ENCODE results near the gene LPCAT3.

The LPCAT3 gene

DNA sequence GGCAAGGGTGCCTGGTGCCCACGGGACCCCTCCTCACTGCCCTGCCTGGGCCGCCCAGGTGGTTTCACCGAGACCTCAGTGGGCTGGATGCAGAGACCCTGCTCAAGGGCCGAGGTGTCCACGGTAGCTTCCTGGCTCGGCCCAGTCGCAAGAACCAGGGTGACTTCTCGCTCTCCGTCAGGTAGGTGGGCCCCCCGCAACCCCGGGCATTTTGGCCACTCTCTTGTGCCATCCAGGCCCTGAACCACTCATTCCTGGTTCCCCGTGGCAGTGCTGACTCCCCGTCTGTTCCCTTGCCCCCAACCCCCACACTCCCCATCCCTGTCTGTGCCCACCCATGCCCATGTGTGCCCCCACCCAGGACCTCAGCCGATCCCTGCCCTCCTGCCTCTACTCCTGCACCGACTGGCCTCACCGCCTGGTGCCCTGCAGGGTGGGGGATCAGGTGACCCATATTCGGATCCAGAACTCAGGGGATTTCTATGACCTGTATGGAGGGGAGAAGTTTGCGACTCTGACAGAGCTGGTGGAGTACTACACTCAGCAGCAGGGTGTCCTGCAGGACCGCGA, 66.6 kb downstream of the LPCAT3 start:
- Histone ChIP-seq H3K9ac (ENCODE audit: low read depth, low read length) (no peak overlapping the region), H3K9me3 (ENCODE audit: control insufficient read depth, insufficient read depth, low read length) (no peaks in the 10 kb centered on the region), H3K36me3 (ENCODE audit: insufficient read depth, low read length) (no peaks in the 10 kb centered on the region), H3K4me1 (ENCODE audit: insufficient read depth, low read length) (peaks cover 32% of the 10 kb centered on the region)

DNA sequence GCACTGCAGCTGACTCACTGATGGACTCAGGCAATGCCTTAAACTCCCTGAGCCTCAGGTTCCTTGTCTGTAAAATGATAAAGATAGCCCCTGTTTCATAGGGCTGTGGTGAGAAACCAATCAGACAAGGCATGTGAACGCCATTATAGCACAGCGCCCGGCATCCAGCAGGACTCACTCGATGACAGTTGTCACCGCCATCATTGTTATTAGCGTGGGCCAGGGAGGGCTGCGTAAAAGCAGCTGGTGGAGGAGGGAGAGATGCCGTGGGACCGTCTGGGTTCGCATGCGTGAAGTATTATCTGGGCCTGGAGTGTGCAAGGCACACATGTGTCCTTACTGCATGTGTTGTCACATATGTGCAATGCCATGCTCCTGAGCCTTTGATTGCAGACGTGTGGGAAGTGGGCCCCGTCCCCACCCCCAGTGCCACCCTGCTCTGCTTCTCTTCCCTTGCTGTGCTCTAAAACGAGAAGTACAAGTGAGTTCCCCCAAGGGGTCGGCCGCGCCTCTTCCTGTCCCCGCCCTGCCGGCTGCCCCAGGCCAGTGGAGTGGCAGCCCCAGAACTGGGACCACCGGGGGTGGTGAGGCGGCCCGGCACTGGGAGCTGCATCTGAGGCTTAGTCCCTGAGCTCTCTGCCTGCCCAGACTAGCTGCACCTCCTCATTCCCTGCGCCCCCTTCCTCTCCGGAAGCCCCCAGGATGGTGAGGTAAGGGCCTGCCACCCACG, 67.3 kb downstream of the LPCAT3 start, which contains the start of gene PTPN6:
Gene PTPN6 (plus strand): TSS at position 546 of the 730 bp plus-strand sequence. CDS start 157 bp downstream, at position 703.
- Histone ChIP-seq H3K9ac (ENCODE audit: low read depth, low read length) (no peak within 1 kb of the TSS), H3K9me3 (ENCODE audit: control insufficient read depth, insufficient read depth, low read length) (no peaks in the 10 kb centered on the region), H3K4me1 (ENCODE audit: insufficient read depth, low read length) (peaks cover 32% of the 10 kb centered on the region), H3K36me3 (ENCODE audit: insufficient read depth, low read length) (no peaks in the 10 kb centered on the region)

DNA sequence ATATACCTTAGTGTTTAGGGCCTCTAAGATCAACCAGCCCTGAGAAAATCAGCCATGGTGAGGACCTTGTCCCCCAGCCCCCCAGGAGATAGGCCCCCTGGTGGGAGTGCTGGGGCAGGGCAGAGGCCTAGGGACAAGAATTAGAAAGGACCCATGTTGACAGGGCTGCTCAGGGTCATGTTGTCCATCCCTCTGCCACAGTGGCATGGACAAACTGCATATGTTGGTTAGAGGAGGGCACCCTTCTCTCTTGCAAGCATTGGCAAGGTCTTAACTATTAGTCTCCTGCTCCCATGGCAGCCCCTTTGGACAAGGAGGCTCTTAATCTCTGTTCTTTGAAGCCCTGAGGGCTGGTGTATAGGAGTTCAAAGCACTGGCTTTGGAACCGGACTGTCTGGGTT, 67.9 kb downstream of the LPCAT3 start:
- Histone ChIP-seq H3K36me3 (ENCODE audit: insufficient read depth, low read length) (no peaks in the 10 kb centered on the region), H3K9me3 (ENCODE audit: control insufficient read depth, insufficient read depth, low read length) (no peaks in the 10 kb centered on the region), H3K9ac (ENCODE audit: low read depth, low read length) (no peak overlapping the region), H3K4me1 (ENCODE audit: insufficient read depth, low read length) (peaks cover 36% of the 10 kb centered on the region)

DNA sequence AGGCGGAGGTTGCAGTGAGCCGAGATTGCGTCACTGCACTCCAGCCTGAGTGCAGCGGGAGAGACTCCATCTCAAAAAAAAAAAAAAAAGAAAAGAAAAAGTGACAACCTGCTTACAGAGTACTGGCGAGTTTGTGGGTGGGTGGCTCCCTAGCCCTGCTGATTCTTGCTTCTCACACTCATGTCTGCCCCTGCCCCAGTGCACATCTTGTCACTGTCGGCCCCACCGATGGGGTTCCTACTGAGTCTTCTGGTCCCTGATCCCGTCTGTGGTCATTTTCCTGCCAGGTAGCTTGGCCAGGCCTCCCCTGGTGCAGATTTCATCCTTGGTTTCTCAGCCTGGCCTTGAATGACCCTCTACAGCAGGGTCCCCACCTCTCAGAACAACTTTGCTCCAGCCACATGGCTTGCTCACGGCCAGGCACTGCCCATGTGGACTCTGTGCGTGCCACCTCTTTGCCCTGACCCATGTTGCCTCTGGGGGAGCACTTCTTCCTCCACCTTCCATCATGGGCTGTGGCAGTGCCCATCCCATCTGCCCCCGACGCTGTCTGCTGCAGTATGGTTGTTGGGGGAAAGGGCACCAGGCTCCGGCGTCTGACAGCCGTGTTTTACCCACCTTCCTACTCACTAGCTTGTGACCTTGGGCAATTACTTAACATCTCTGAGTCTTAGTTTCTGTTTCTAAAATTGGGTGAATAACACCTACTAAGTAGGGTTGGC, 69.2 kb downstream of the LPCAT3 start:
- Histone ChIP-seq H3K36me3 (ENCODE audit: insufficient read depth, low read length) (no peaks in the 10 kb centered on the region), H3K4me1 (ENCODE audit: insufficient read depth, low read length) (peaks cover 43% of the 10 kb centered on the region), H3K9ac (ENCODE audit: low read depth, low read length) (no peak overlapping the region), H3K9me3 (ENCODE audit: control insufficient read depth, insufficient read depth, low read length) (no peaks in the 10 kb centered on the region)

DNA sequence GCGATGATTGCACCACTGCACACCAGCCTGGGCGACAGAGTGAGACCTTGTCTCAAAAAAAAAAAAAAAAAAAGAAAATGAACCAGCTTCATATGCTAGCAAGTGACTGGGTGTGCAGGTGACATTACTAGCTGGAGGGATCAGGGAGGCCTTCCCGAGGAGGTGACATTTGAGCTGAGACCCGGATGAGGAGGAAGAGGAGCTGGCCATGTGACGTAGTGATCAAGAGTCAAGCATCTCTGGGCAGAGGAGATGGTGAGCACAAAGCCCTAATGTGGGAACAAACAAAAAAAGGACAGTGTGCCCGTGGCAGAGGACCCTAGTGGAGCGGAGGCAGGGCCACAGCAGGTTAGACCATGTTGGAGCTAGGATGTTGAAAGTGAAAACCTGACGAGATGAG, 70.7 kb downstream of the LPCAT3 start:
- Histone ChIP-seq H3K9ac (ENCODE audit: low read depth, low read length) (no peak overlapping the region), H3K4me1 (ENCODE audit: insufficient read depth, low read length) (peaks cover 33% of the 10 kb centered on the region), H3K9me3 (ENCODE audit: control insufficient read depth, insufficient read depth, low read length) (no peaks in the 10 kb centered on the region), H3K36me3 (ENCODE audit: insufficient read depth, low read length) (no peaks in the 10 kb centered on the region)

DNA sequence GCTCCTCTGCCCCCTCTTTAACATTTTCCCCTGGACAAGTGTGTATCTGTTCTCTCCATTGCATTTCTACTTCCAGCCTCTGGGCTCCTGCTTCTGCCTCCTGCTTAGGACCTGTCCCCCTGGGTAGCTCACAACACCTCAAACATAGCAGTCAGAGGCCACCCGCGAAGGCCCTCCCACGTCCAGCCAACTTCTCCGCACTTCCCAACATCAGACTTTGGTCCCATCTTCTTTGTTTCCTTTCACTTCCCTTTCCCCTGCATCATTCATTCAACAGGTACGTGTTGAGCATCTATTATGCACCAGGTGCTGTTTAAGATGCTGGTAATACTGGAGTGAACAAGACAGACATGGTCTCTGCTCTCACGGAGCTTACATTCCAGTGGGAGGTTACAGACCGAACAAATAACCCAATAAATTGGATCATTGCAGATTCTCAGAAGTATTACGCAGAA, 71.3 kb downstream of the LPCAT3 start:
- no peaks in the 10 kb centered on the region for H3K36me3 ChIP-seq (ENCODE audit: insufficient read depth, low read length)
- H3K9me3 ChIP-seq (ENCODE audit: control insufficient read depth, insufficient read depth, low read length): no peaks in the 10 kb centered on the region
- H3K9ac ChIP-seq (ENCODE audit: low read depth, low read length): peak overlapping the region; percentile 47
- H3K4me1 ChIP-seq (ENCODE audit: insufficient read depth, low read length): peaks cover 27% of the 10 kb centered on the region

DNA sequence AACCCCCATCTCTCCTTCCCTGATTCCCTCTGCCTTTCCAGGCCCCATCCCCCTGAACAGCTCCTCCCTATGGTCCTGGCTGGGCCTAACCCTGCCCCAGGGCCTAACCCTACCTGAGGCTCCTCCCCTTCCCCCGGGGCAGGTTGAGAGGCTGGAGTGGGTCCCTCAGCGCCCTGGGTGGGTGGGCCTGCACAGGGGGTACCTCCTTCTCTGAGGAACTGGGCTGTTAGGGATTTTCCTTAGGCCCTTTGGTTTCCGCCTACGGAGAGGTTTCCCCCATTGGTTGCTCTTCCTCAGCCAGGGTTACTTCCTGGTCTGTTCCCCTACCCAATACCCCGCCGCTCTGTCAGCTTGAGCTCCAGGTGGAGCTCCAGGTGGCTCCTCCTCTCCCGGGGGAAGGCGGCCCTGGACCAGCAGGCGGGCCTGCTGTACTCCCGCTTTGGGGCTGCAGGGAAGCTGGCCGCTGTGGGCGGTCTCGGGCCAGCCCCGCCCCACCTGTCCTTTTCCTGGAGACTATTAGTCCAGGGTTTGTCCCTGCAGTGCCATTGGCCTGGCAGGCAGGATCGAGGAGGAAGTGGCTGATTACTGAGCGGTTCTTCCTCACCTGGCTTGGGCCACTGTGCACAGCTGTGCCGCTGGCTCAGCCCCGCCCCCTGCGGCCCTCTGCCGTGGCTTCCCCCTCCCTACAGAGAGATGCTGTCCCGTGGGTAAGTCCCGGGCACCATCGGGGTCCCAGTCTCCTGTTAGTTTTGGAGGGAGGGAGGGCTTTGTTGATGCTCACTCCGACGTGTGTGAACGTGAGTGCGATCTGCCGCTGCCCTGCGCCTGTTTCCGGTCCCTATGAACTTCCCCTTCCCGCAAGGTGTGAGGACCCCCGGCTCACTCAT, 72.0 kb downstream of the LPCAT3 start:
- H3K4me1 ChIP-seq (ENCODE audit: insufficient read depth, low read length): peaks cover 20% of the 10 kb centered on the region

DNA sequence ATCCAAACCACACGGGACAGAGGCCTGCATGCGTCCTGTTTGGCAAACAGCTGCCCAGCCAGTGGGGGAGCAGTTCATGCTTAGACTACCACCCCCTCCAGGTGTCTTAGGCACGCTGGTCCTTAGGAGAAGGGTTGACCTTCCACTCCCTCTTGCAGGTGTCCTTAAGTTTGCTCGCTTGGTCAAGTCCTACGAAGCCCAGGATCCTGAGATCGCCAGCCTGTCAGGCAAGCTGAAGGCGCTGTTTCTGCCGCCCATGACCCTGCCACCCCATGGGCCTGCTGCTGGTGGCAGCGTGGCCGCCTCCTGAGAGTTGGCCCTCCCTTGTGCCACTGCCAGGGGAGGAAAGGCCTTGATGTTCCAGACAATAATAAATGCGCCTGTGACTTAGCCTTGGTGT, 72.7 kb downstream of the LPCAT3 start:
- Histone ChIP-seq H3K9ac (ENCODE audit: low read depth, low read length) (peak overlapping the region; percentile 29; the same call in 1 of the 2 replicates), H3K9me3 (ENCODE audit: control insufficient read depth, insufficient read depth, low read length) (no peaks in the 10 kb centered on the region), H3K4me1 (ENCODE audit: insufficient read depth, low read length) (peaks cover 14% of the 10 kb centered on the region), H3K36me3 (ENCODE audit: insufficient read depth, low read length) (0 out of 2 replicates have a peak, but pooled peaks cover 4% of the 10 kb centered on the region)

More for the DNA sequence above, 72.0 kb downstream of the LPCAT3 start:
- H3K9ac ChIP-seq (ENCODE audit: low read depth, low read length): peak overlapping the region; percentile 47
- no peaks in the 10 kb centered on the region for H3K9me3 ChIP-seq (ENCODE audit: control insufficient read depth, insufficient read depth, low read length)
- 0 out of 2 replicates have a peak, but pooled peaks cover 2% of the 10 kb centered on the region for H3K36me3 ChIP-seq (ENCODE audit: insufficient read depth, low read length)

DNA sequence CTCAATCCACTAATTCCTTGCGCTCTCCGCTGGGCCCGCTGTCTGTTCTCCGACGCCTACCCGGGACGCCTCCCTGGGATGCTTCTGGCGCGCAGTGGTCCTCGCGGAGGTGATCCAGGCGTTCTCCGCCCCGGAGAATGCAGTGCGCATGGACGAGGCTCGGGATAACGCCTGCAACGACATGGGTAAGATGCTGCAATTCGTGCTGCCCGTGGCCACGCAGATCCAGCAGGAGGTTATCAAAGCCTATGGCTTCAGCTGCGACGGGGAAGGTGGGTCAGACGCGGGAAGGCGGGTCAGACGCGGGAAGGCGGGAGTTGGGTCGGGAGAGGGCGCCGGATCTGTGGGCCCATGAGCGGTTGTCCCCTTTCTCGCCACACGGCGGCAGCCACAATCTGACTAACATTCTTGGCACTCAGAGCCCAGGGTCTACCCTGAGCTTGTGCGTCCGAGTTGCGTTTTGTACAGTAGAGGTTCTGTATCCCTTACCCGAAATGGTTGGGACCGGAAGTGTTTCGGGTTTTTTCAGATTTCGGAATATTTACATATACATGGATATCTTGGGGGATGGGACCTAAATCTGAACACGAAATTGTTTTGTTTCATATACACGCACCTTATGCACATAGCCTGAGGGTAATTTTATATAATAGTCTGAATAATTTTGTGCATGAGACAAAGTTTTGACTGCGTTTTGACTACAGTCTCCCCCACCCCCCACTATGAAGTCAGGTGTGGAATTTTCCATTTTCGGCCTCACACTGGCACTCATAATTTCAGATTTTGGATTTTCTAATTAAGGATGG, 73.7 kb downstream of the LPCAT3 start:
- peaks cover 11% of the 10 kb centered on the region for H3K4me1 ChIP-seq (ENCODE audit: insufficient read depth, low read length)
- H3K36me3 ChIP-seq (ENCODE audit: insufficient read depth, low read length): 0 out of 2 replicates have a peak, but pooled peaks cover 4% of the 10 kb centered on the region
- H3K9me3 ChIP-seq (ENCODE audit: control insufficient read depth, insufficient read depth, low read length): no peaks in the 10 kb centered on the region
- peak overlapping the region; percentile 65 for H3K9ac ChIP-seq (ENCODE audit: low read depth, low read length)

DNA sequence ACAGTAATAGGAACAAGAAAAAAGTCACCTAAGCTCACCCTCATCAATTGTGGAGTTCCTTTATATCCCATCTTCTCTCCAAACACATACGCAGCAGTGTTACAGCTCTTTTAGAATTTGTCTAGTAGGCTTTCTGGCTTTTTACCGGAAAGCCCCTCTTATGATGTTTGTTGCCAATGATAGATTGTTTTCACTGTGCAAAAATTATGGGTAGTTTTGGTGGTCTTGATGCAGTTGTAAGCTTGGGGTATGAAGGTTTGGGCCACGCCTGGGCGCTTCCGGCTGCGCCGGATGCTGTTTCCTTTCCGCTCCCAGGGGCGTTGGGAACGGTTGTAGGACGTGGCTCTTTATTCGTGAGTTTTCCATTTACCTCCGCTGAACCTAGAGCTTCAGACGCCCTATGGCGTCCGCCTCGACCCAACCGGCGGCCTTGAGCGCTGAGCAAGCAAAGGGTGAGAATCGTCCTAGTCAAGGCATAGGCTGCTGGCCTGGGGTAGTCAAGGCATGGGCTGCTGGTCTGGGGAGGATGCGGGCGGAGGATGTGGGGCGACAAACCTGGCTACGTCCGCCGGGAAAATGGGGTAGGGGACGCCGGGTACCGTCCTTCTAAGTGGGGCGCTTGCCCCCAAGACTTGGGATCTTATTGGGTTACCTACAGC, 74.4 kb downstream of the LPCAT3 start, which contains the start of the genes C12orf57 and RNU7-1:
Gene C12orf57 (plus strand): TSS at position 301 of the 659 bp plus-strand sequence. CDS start 100 bp downstream, at position 401.
Gene RNU7-1 (plus strand): TSS at position 95 of the 659 bp plus-strand sequence.
- Histone ChIP-seq H3K9me3 (ENCODE audit: control insufficient read depth, insufficient read depth, low read length) (no peaks in the 10 kb centered on the region), H3K9ac (ENCODE audit: low read depth, low read length) (peak within 1 kb of the TSS; percentile 65), H3K36me3 (ENCODE audit: insufficient read depth, low read length) (0 out of 2 replicates have a peak, but pooled peaks cover 4% of the 10 kb centered on the region), H3K4me1 (ENCODE audit: insufficient read depth, low read length) (peaks cover 11% of the 10 kb centered on the region)

DNA sequence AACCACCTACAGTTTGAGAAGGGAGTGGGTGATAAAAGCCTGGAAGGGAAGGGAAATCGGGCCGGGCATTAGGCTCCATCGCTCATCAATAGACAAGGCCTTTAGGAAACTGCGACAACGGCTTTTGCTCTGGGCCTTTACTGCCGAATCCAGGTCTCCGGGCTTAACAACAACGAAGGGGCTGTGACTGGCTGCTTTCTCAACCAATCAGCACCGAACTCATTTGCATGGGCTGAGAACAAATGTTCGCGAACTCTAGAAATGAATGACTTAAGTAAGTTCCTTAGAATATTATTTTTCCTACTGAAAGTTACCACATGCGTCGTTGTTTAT, 74.9 kb downstream of the LPCAT3 start:
- Histone ChIP-seq H3K4me1 (ENCODE audit: insufficient read depth, low read length) (peaks cover 11% of the 10 kb centered on the region), H3K36me3 (ENCODE audit: insufficient read depth, low read length) (0 out of 2 replicates have a peak, but pooled peaks cover 4% of the 10 kb centered on the region), H3K9ac (ENCODE audit: low read depth, low read length) (peak overlapping the region; percentile 65), H3K9me3 (ENCODE audit: control insufficient read depth, insufficient read depth, low read length) (no peaks in the 10 kb centered on the region)

DNA sequence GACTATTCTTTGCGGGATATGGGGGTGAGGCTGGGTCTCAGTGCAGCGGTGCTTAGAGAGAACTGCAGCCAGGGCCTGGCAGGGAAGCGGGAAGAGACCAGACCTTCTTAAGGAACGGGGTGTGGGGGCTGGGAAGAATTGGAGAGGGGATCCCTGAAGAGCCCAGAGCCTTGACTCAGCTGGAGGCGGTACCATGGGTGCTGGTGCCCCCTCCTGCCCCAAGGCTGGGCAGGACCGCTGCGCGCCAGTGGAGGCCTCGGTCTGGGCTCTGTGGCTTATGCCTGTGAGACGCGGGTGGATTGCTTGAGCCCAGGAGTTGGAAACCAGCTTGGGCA, 76.0 kb downstream of the LPCAT3 start:
- Histone ChIP-seq H3K9me3 (ENCODE audit: control insufficient read depth, insufficient read depth, low read length) (no peaks in the 10 kb centered on the region), H3K9ac (ENCODE audit: low read depth, low read length) (no peak overlapping the region)

DNA sequence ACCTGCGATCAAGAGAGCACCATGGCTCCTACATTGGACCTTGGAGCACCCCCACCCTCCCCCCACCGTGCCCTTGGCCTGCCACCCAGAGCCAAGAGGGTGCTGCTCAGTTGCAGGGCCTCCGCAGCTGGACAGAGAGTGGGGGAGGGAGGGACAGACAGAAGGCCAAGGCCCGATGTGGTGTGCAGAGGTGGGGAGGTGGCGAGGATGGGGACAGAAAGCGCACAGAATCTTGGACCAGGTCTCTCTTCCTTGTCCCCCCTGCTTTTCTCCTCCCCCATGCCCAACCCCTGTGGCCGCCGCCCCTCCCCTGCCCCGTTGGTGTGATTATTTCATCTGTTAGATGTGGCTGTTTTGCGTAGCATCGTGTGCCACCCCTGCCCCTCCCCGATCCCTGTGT, 76.5 kb downstream of the LPCAT3 start:
- Histone ChIP-seq H3K36me3 (ENCODE audit: insufficient read depth, low read length) (0 out of 2 replicates have a peak, but pooled peaks cover 4% of the 10 kb centered on the region), H3K4me1 (ENCODE audit: insufficient read depth, low read length) (peaks cover 11% of the 10 kb centered on the region), H3K9me3 (ENCODE audit: control insufficient read depth, insufficient read depth, low read length) (no peaks in the 10 kb centered on the region), H3K9ac (ENCODE audit: low read depth, low read length) (no peak overlapping the region)

More for the DNA sequence above, 76.0 kb downstream of the LPCAT3 start:
- 0 out of 2 replicates have a peak, but pooled peaks cover 4% of the 10 kb centered on the region for H3K36me3 ChIP-seq (ENCODE audit: insufficient read depth, low read length)
- peaks cover 11% of the 10 kb centered on the region for H3K4me1 ChIP-seq (ENCODE audit: insufficient read depth, low read length)
